Caco-2 (cell line): Measurements from ENCODE around the gene INPP4B. TPM values are rescaled to one million over a fixed set of nuclear protein-coding genes. Genes with fewer than 3 reads are reported as not detected.

Experiments used
- BruUV-seq: library from RNA; stranded (reverse); fragments of 400-500 nt; replicated peaks from 2 replicates; lab custom pipeline; 2021; lab: Mats Ljungman, UMichigan
- CTCF ChIA-PET: fragments of 300-600 bp; sonication (Branson Sonifier 250); formaldehyde crosslinking; loops from one replicate; lab custom pipeline; 2022; ENCODE audit warnings: antibody characterized with exemption; lab: Charles Lee
- POLR2A ChIA-PET: fragments of 300-600 bp; sonication (Branson Sonifier 250); formaldehyde crosslinking; loops from one replicate; lab custom pipeline; 2022; ENCODE audit warnings: antibody characterized with exemption; lab: Charles Lee
- DNase-seq, 2 experiments: peaks; one replicate each; pipeline versions ENCODE4 v3.0.0 to v3.0.0-alpha.2; 2020 to 2022
- H3K27me3 ChIP-seq: replicated peaks from 2 replicates; pipeline ENCODE4 v1.6.0; 2011; ENCODE audit warnings: low read length; ENCODE audit not compliant: control insufficient read depth, insufficient read depth
- H3K36me3 ChIP-seq: 2 replicates; pipeline ENCODE4 v1.5.1; 2011; ENCODE audit warnings: low read length; ENCODE audit not compliant: control insufficient read depth, insufficient read depth
- H3K4me1 ChIP-seq: fragments of 250-450 bp; sonication (Bioruptor Pico); 2 replicates; pipeline ENCODE4 v1.5.1; 2020; ENCODE audit warnings: mild to moderate bottlenecking
- H3K4me3 ChIP-seq: 2 replicates; pipeline ENCODE4 v1.5.1; 2011; ENCODE audit warnings: low read depth, mild to moderate bottlenecking, control low read depth, low read length
- H3K9me3 ChIP-seq: fragments of 250-450 bp; sonication (Bioruptor Pico); 2 replicates; pipeline ENCODE4 v1.5.1; 2020; ENCODE audit warnings: mild to moderate bottlenecking, moderate library complexity
- H3K27ac Mint-ChIP-seq: one replicate; pipeline ENCODE4 v1.8.0; 2022; ENCODE audit warnings: mixed read lengths; ENCODE audit not compliant: unreplicated experiment
- H3K27me3 Mint-ChIP-seq: one replicate; pipeline ENCODE4 v1.8.0; 2022; ENCODE audit warnings: mixed read lengths; ENCODE audit not compliant: insufficient read depth, unreplicated experiment
- H3K36me3 Mint-ChIP-seq: one replicate; pipeline ENCODE4 v1.8.0; 2022; ENCODE audit warnings: mild to moderate bottlenecking, mixed read lengths; ENCODE audit not compliant: insufficient read depth, unreplicated experiment
- H3K4me1 Mint-ChIP-seq: one replicate; pipeline ENCODE4 v1.8.0; 2022; ENCODE audit warnings: low read depth, mixed read lengths; ENCODE audit not compliant: unreplicated experiment
- H3K4me3 Mint-ChIP-seq: one replicate; pipeline ENCODE4 v1.8.0; 2022; ENCODE audit warnings: mild to moderate bottlenecking, moderate library complexity, mixed read lengths; ENCODE audit not compliant: unreplicated experiment
- H3K9me3 Mint-ChIP-seq: one replicate; pipeline ENCODE4 v1.8.0; 2022; ENCODE audit warnings: mixed read lengths; ENCODE audit not compliant: unreplicated experiment
- intact Hi-C: fragments of 100-400 bp; cut with micrococcal nuclease; formaldehyde crosslinking; loops from one replicate; pipeline ENCODE4 v1.10.0; 2022; ENCODE audit not compliant: unreplicated experiment
- total RNA-seq: library from RNA; stranded (reverse); gene quantifications from 2 replicates; pipeline ENCODE4 v1.2.3, GENCODE V29; 2022
- TF ChIP-seq, protein P1 (sequence below), 2 experiments: fragments of 200-600 bp in 1 of 2; IDR thresholded peaks; 1 replicate in 1 of 2; 2 replicates in 1 of 2; pipeline versions ENCODE4 v1.5.1 to v1.8.0; 2011 to 2022; ENCODE audit warnings: antibody characterized with exemption in 1 of 2, control low read depth in 1 of 2, inconsistent platforms in 1 of 2, low read depth in 1 of 2, low read length in 1 of 2, mild to moderate bottlenecking in 1 of 2, moderate library complexity in 1 of 2; ENCODE audit not compliant: insufficient read depth in 1 of 2, severe bottlenecking in 1 of 2, unreplicated experiment in 1 of 2

INPP4B gene
- total RNA-seq, 1 experiment from 2014 or later = 10.3 TPM

GRCh38 chr4:142752202-142752786, 93.8 kb downstream of the INPP4B start:
- Histone ChIP-seq H3K4me1 (no peaks in the 10 kb centered on the region), H3K4me3 (no peak overlapping the region)
- H3K9me3 Mint-ChIP-seq = no peaks in the 10 kb centered on the region

GRCh38 chr4:142743121-142743825, 102.8 kb downstream of the INPP4B start:
- Histone ChIP-seq H3K9me3 (0 out of 2 replicates have a peak, but pooled peaks cover 3% of the 10 kb centered on the region), H3K27me3 (no peaks in the 10 kb centered on the region), H3K4me1 (no peaks in the 10 kb centered on the region), H3K4me3 (no peak overlapping the region), H3K36me3 (no peaks in the 10 kb centered on the region)
- Mint-ChIP-seq H3K4me1 (no peaks in the 10 kb centered on the region), H3K9me3 (peaks cover 18% of the 10 kb centered on the region), H3K36me3 (no peaks in the 10 kb centered on the region), H3K27ac (no peak overlapping the region), H3K27me3 (no peaks in the 10 kb centered on the region), H3K4me3 (no peak overlapping the region)
- ChIA-PET POLR2A (no interaction called here), CTCF (interaction anchor here (0.7 kb wide), 1 partner anchor 312 kb away, joined by 3 read pairs; no protein-coding TSS in a partner anchor)
- intact Hi-C loops = no loop called here
- TF ChIP-seq, protein P1, sequence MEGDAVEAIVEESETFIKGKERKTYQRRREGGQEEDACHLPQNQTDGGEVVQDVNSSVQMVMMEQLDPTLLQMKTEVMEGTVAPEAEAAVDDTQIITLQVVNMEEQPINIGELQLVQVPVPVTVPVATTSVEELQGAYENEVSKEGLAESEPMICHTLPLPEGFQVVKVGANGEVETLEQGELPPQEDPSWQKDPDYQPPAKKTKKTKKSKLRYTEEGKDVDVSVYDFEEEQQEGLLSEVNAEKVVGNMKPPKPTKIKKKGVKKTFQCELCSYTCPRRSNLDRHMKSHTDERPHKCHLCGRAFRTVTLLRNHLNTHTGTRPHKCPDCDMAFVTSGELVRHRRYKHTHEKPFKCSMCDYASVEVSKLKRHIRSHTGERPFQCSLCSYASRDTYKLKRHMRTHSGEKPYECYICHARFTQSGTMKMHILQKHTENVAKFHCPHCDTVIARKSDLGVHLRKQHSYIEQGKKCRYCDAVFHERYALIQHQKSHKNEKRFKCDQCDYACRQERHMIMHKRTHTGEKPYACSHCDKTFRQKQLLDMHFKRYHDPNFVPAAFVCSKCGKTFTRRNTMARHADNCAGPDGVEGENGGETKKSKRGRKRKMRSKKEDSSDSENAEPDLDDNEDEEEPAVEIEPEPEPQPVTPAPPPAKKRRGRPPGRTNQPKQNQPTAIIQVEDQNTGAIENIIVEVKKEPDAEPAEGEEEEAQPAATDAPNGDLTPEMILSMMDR (IDR thresholded peaks at IDR 0.05; ENCODE audit: insufficient read depth in 1 of 2, low read depth in 1 of 2, low read length in 1 of 2, severe bottlenecking in 1 of 2, unreplicated experiment in 1 of 2) = no peak
- no TSS peak for BruUV-seq
- no peak for DNase-seq

More at GRCh38 chr4:142752202-142752786, 93.8 kb downstream of the INPP4B start:
- H3K4me3 Mint-ChIP-seq = no peak overlapping the region
- intact Hi-C loops = no loop called here
- no peaks in the 10 kb centered on the region for H3K36me3 Mint-ChIP-seq
- H3K27ac Mint-ChIP-seq = no peak overlapping the region
- CTCF ChIA-PET = no interaction called here
- H3K36me3 ChIP-seq = no peaks in the 10 kb centered on the region
- H3K27me3 ChIP-seq = no peaks in the 10 kb centered on the region; the same call in 1 of the 2 replicates
- DNase-seq = no peak
- H3K4me1 Mint-ChIP-seq = no peaks in the 10 kb centered on the region
- TF ChIP-seq, protein P1 (IDR thresholded peaks at IDR 0.05; ENCODE audit: insufficient read depth in 1 of 2, low read depth in 1 of 2, low read length in 1 of 2, severe bottlenecking in 1 of 2, unreplicated experiment in 1 of 2) = no peak
- POLR2A ChIA-PET = no interaction called here
- no peaks in the 10 kb centered on the region for H3K27me3 Mint-ChIP-seq
- no TSS peak for BruUV-seq
- H3K9me3 ChIP-seq = no peaks in the 10 kb centered on the region; the same call in 1 of the 2 replicates

GRCh38 chr4:142741995-142742394, 104.1 kb downstream of the INPP4B start:
- Histone ChIP-seq H3K36me3 (no peaks in the 10 kb centered on the region), H3K4me1 (no peaks in the 10 kb centered on the region), H3K4me3 (no peak overlapping the region), H3K9me3 (0 out of 2 replicates have a peak, but pooled peaks cover 3% of the 10 kb centered on the region), H3K27me3 (no peaks in the 10 kb centered on the region)
- H3K36me3 Mint-ChIP-seq = no peaks in the 10 kb centered on the region
- H3K4me3 Mint-ChIP-seq = no peak overlapping the region
- CTCF ChIA-PET = no interaction called here
- H3K4me1 Mint-ChIP-seq = no peaks in the 10 kb centered on the region
- peaks cover 18% of the 10 kb centered on the region for H3K9me3 Mint-ChIP-seq
- no TSS peak for BruUV-seq
- POLR2A ChIA-PET = no interaction called here
- TF ChIP-seq, protein P1 (IDR thresholded peaks at IDR 0.05; ENCODE audit: insufficient read depth in 1 of 2, low read depth in 1 of 2, low read length in 1 of 2, severe bottlenecking in 1 of 2, unreplicated experiment in 1 of 2) = peak in 1 of 2 experiments; percentile 14
- no peak for DNase-seq
- no peak overlapping the region for H3K27ac Mint-ChIP-seq
- no peaks in the 10 kb centered on the region for H3K27me3 Mint-ChIP-seq
- intact Hi-C loops = no loop called here
